Keratinocyte (primary cell): Measurements from ENCODE around the gene IGSF8. TPM values are rescaled to one million over a fixed set of nuclear protein-coding genes. Genes with fewer than 3 reads are reported as not detected.

ENCODE experiments used
- DNase-seq: peaks from one replicate; pipeline ENCODE4 v3.0.0-alpha.2; 2011; ENCODE audit warnings: low read depth, missing footprints, low spot score
- FAIRE-seq: peaks from 2 replicates; lab custom pipeline; 2011; peaks lifted over from hg19 to GRCh38; lab: Jason Lieb, UNC
- H2AFZ ChIP-seq: 2 replicates; pipeline ENCODE4 v1.6.0; 2012; ENCODE audit warnings: low read length, control low read depth, inconsistent platforms; ENCODE audit not compliant: control insufficient read depth
- H3K27ac ChIP-seq: 2 replicates; pipeline ENCODE4 v1.5.1; 2011; ENCODE audit warnings: low read length; ENCODE audit not compliant: control insufficient read depth, insufficient read depth
- H3K27me3 ChIP-seq: 3 replicates; pipeline ENCODE4 v1.6.0; 2011; ENCODE audit warnings: low read length; ENCODE audit not compliant: control insufficient read depth, insufficient read depth; ENCODE audit errors: extremely low read depth
- H3K36me3 ChIP-seq, 2 experiments: 2 replicates in 1 of 2; 3 replicates in 1 of 2; pipeline ENCODE4 v1.5.1; 2011; ENCODE audit warnings: low read length in 2 of 2, mild to moderate bottlenecking in 1 of 2; ENCODE audit not compliant: control insufficient read depth in 2 of 2, insufficient read depth in 2 of 2; ENCODE audit errors: extremely low read depth in 1 of 2
- H3K4me1 ChIP-seq: 3 replicates; pipeline ENCODE4 v1.5.1; 2011; ENCODE audit warnings: low read length; ENCODE audit not compliant: control insufficient read depth, insufficient read depth; ENCODE audit errors: extremely low read depth
- H3K4me2 ChIP-seq: 3 replicates; pipeline ENCODE4 v1.6.0; 2011; ENCODE audit warnings: low read depth, low read length; ENCODE audit not compliant: control insufficient read depth, insufficient read depth; ENCODE audit errors: extremely low read depth
- H3K4me3 ChIP-seq, 3 experiments: fragments of 200-600 bp in 1 of 3; sonication (generic) in 1 of 3; 2 replicates in 2 of 3; 3 replicates in 1 of 3; pipeline ENCODE4 v1.5.1; 2011 to 2016; ENCODE audit warnings: low read length in 3 of 3, mild to moderate bottlenecking in 3 of 3, control low read depth in 2 of 3, inconsistent platforms in 1 of 3, low read depth in 1 of 3, mixed read lengths in 1 of 3, mixed run types in 1 of 3, moderate library complexity in 1 of 3; ENCODE audit not compliant: control insufficient read depth in 2 of 3, insufficient read depth in 2 of 3; ENCODE audit errors: extremely low read depth in 1 of 3
- H3K79me2 ChIP-seq: 2 replicates; pipeline ENCODE4 v1.6.0; 2012; ENCODE audit warnings: low read length; ENCODE audit not compliant: control insufficient read depth, insufficient read depth
- H3K9ac ChIP-seq: 3 replicates; pipeline ENCODE4 v1.6.0; 2011; ENCODE audit warnings: low read length; ENCODE audit not compliant: control insufficient read depth, insufficient read depth; ENCODE audit errors: extremely low read depth
- H3K9me1 ChIP-seq: 3 replicates; pipeline ENCODE4 v1.6.0; 2011; ENCODE audit warnings: low read length; ENCODE audit not compliant: control insufficient read depth, insufficient read depth; ENCODE audit errors: extremely low read depth
- H3K9me3 ChIP-seq: 2 replicates; pipeline ENCODE4 v1.5.1; 2012; ENCODE audit warnings: low read depth, low read length; ENCODE audit not compliant: control insufficient read depth
- H4K20me1 ChIP-seq: 3 replicates; pipeline ENCODE4 v1.6.0; 2011; ENCODE audit warnings: low read length; ENCODE audit not compliant: control insufficient read depth, insufficient read depth; ENCODE audit errors: extremely low read depth
- EZH2 ChIP-seq: IDR thresholded peaks from one replicate; pipeline ENCODE4 v1.6.1; 2012; ENCODE audit warnings: inconsistent platforms, mild to moderate bottlenecking, low read length, moderate library complexity
- dilution Hi-C: fragments of 300-500 bp; cut with MboI; formaldehyde crosslinking; loops from one replicate; pipeline ENCODE4 v1.7.0; 2020; ENCODE audit warnings: low sequenced_read_pairs; ENCODE audit not compliant: extremely low pct_ligation_motif_present
- polyA plus RNA-seq, 5 experiments: library from polyadenylated mRNA; depleted of rRNA in 3 of 5; stranded (reverse) in 3 of 5; stranded (forward) in 1 of 5; unstranded in 1 of 5; fragments of >200 nt; gene quantifications; 1 replicate in 1 of 5; 2 replicates in 3 of 5; 3 replicates in 1 of 5; pipeline versions ENCODE4 v1.2.1 to v1.2.3, GENCODE V29; 2011 to 2012; ENCODE audit warnings: missing spikeins in 2 of 5, low read depth in 1 of 5, low replicate concordance in 1 of 5
- TF ChIP-seq, protein P1 (sequence below), 3 experiments: IDR thresholded peaks in 1 of 3; conservative IDR thresholded peaks in 1 of 3; optimal IDR thresholded peaks in 1 of 3; 2 replicates in 2 of 3; 3 replicates in 1 of 3; pipeline versions ENCODE3 to v1.5.1; 2011; ENCODE audit warnings: low read length in 3 of 3, mild to moderate bottlenecking in 3 of 3, moderate library complexity in 2 of 3, control low read depth in 1 of 3, inconsistent platforms in 1 of 3; ENCODE audit not compliant: insufficient read depth in 2 of 3; ENCODE audit errors: extremely low read depth in 1 of 3

IGSF8 gene
- polyA plus RNA-seq, 1 donor (not counting 4 experiments of a cell fraction or from before 2014, with no cell fraction given): 16.5 TPM

GRCh38 chr1:160064746-160065145, 33.7 kb downstream of the IGSF8 start:
- no peak for FAIRE-seq
- peaks cover 52% of the 10 kb centered on the region for H3K27me3 ChIP-seq

DNA sequence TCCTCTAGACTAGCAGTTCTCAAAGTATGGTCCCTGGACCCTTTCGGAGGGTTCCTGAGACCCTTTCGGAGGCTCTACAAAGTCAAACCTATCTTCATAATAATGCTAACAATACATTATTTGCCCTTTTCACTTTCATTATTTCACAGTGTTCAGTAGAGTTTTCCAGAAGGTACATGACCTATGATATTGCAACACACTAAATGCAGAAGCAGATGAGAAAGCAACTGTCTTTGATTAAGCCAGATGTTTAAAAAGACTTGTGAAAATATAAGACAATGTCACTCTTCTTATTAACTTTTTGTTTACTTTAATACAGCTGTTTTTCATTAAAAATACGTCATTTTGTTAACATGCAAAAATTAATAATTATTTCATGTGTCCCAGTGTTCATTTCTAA, 34.3 kb downstream of the IGSF8 start:
- no peaks in the 10 kb centered on the region for H3K36me3 ChIP-seq
- FAIRE-seq (no peak), DNase-seq (no peak)
- dilution Hi-C loops: no loop called here
- no peak overlapping the region for H3K27ac ChIP-seq
- H3K9me3 ChIP-seq: no peaks in the 10 kb centered on the region
- H3K4me1 ChIP-seq: peaks cover 3% of the 10 kb centered on the region
- H3K9ac ChIP-seq: no peak overlapping the region
- peaks cover 46% of the 10 kb centered on the region for H3K27me3 ChIP-seq
- no peaks in the 10 kb centered on the region for H4K20me1 ChIP-seq
- no peak overlapping the region for H2AFZ ChIP-seq
- no peak overlapping the region for H3K4me3 ChIP-seq
- TF ChIP-seq EZH2: no peak
- TF ChIP-seq, protein P1, sequence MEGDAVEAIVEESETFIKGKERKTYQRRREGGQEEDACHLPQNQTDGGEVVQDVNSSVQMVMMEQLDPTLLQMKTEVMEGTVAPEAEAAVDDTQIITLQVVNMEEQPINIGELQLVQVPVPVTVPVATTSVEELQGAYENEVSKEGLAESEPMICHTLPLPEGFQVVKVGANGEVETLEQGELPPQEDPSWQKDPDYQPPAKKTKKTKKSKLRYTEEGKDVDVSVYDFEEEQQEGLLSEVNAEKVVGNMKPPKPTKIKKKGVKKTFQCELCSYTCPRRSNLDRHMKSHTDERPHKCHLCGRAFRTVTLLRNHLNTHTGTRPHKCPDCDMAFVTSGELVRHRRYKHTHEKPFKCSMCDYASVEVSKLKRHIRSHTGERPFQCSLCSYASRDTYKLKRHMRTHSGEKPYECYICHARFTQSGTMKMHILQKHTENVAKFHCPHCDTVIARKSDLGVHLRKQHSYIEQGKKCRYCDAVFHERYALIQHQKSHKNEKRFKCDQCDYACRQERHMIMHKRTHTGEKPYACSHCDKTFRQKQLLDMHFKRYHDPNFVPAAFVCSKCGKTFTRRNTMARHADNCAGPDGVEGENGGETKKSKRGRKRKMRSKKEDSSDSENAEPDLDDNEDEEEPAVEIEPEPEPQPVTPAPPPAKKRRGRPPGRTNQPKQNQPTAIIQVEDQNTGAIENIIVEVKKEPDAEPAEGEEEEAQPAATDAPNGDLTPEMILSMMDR (optimal IDR thresholded peaks at IDR 0.05 in 1 of 3, IDR thresholded peaks at IDR 0.05 in 1 of 3, conservative IDR thresholded peaks at IDR 0.05 in 1 of 3; ENCODE audit: extremely low read depth in 1 of 3, insufficient read depth in 2 of 3, low read length in 3 of 3): no peak
- no peaks in the 10 kb centered on the region for H3K79me2 ChIP-seq
- H3K4me2 ChIP-seq: no peak overlapping the region
- no peaks in the 10 kb centered on the region for H3K9me1 ChIP-seq

More at GRCh38 chr1:160064746-160065145, 33.7 kb downstream of the IGSF8 start:
- Histone ChIP-seq H2AFZ (no peak overlapping the region), H3K36me3 (no peaks in the 10 kb centered on the region), H3K79me2 (no peaks in the 10 kb centered on the region), H3K9ac (no peak overlapping the region), H3K9me3 (no peaks in the 10 kb centered on the region), H3K9me1 (no peaks in the 10 kb centered on the region), H3K4me2 (no peak overlapping the region), H4K20me1 (no peaks in the 10 kb centered on the region), H3K4me3 (no peak overlapping the region), H3K4me1 (peaks cover 3% of the 10 kb centered on the region), H3K27ac (no peak overlapping the region)
- no peak for DNase-seq
- dilution Hi-C loops: no loop called here
- no peak for TF ChIP-seq EZH2
- TF ChIP-seq, protein P1 (optimal IDR thresholded peaks at IDR 0.05 in 1 of 3, IDR thresholded peaks at IDR 0.05 in 1 of 3, conservative IDR thresholded peaks at IDR 0.05 in 1 of 3; ENCODE audit: extremely low read depth in 1 of 3, insufficient read depth in 2 of 3, low read length in 3 of 3): no peak
